ENCODE results near the gene NPPA. TPM values are rescaled to one million over a fixed set of nuclear protein-coding genes. Genes with fewer than 3 reads are reported as not detected.

NPPA gene
- polyA plus RNA-seq, 1 experiment = not detected

DNA sequence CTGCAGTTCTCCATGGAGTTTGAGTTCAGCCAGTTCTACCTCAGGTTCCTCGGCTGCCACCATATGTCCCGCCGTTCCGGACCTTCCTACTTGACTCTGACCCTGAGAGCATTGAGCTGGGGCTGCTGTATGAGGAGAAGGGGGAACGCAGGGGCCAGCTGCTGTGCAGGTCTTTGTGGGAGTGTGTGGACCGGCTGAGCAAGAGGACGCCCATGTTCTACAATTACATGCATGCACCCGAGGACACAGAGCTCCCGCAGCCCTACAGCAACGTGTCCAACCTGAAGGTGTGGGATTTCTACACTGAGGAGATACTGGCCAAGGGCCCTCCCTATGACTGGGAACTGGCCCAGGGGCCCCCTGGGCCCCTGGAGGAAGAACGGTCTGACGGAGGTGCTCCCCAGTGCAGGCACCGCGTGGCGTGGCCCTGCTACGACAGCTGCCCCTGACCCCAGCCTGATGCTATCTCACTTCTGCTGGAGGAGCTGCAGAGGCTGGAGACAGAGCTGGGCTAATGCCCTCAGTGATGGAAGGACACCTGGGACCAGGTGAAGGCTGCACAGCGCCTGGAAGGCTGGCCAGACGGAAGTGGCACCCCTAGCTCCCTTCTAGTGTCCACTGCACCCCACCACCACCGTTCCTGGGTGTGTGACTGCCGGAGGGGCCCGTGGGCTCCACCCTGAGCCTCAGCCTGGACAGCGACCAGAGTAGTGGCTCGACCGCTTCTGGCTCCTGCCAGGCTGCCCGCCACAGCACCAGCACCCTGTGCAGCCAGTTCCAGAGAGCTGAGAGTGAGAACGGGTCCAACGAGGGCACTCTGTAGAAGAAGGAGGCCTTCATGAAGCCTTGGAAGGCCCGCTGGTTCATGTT, 32.0 kb upstream of the NPPA start:
- CTCF ChIA-PET = no interaction called here
- POLR2A ChIA-PET = interaction anchor here (0.7 kb wide), 1 partner anchor 16 kb away, joined by 3 read pairs; no protein-coding TSS in a partner anchor
- no peak overlapping the region for H3K4me3 ChIP-seq (ENCODE audit: low read depth, low read length)
- no peak for DNase-seq (ENCODE audit: low read depth, low spot score)
- TF ChIP-seq, protein P1, sequence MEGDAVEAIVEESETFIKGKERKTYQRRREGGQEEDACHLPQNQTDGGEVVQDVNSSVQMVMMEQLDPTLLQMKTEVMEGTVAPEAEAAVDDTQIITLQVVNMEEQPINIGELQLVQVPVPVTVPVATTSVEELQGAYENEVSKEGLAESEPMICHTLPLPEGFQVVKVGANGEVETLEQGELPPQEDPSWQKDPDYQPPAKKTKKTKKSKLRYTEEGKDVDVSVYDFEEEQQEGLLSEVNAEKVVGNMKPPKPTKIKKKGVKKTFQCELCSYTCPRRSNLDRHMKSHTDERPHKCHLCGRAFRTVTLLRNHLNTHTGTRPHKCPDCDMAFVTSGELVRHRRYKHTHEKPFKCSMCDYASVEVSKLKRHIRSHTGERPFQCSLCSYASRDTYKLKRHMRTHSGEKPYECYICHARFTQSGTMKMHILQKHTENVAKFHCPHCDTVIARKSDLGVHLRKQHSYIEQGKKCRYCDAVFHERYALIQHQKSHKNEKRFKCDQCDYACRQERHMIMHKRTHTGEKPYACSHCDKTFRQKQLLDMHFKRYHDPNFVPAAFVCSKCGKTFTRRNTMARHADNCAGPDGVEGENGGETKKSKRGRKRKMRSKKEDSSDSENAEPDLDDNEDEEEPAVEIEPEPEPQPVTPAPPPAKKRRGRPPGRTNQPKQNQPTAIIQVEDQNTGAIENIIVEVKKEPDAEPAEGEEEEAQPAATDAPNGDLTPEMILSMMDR (IDR thresholded peaks at IDR 0.05; ENCODE audit: low read depth, low read length) = no peak
- H3K9me3 ChIP-seq (ENCODE audit: control insufficient read depth, insufficient read depth, low read length) = peaks cover 4% of the 10 kb centered on the region; the same call in 1 of the 2 replicates
- peaks cover 64% of the 10 kb centered on the region for H3K27me3 ChIP-seq (ENCODE audit: control insufficient read depth, insufficient read depth, low read length)
- H3K27ac ChIP-seq (ENCODE audit: low read depth, low read length) = no peak overlapping the region

DNA sequence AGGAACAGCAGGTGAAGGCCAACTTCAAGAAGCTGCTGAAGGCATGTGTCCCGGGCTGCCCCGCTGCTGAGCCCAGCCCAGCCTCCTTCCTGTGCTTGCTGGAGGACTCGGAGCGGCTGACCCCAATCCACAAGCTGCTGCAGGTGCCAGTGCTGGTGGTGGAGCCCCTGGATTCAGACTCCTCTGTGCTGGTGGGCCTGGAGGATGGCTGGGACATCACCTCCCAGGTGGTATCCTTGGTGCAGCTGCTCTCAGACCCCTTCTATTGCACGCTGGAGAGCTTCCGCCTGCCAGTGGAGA, 31.3 kb upstream of the NPPA start:
- no peak overlapping the region for H3K4me3 ChIP-seq (ENCODE audit: low read depth, low read length)
- peaks cover 64% of the 10 kb centered on the region for H3K27me3 ChIP-seq (ENCODE audit: control insufficient read depth, insufficient read depth, low read length)
- POLR2A ChIA-PET = no interaction called here
- CTCF ChIA-PET = no interaction called here
- no peak for DNase-seq (ENCODE audit: low read depth, low spot score)
- H3K9me3 ChIP-seq (ENCODE audit: control insufficient read depth, insufficient read depth, low read length) = peaks cover 4% of the 10 kb centered on the region; the same call in 1 of the 2 replicates
- TF ChIP-seq, protein P1 (IDR thresholded peaks at IDR 0.05; ENCODE audit: low read depth, low read length) = no peak
- no peak overlapping the region for H3K27ac ChIP-seq (ENCODE audit: low read depth, low read length)

DNA sequence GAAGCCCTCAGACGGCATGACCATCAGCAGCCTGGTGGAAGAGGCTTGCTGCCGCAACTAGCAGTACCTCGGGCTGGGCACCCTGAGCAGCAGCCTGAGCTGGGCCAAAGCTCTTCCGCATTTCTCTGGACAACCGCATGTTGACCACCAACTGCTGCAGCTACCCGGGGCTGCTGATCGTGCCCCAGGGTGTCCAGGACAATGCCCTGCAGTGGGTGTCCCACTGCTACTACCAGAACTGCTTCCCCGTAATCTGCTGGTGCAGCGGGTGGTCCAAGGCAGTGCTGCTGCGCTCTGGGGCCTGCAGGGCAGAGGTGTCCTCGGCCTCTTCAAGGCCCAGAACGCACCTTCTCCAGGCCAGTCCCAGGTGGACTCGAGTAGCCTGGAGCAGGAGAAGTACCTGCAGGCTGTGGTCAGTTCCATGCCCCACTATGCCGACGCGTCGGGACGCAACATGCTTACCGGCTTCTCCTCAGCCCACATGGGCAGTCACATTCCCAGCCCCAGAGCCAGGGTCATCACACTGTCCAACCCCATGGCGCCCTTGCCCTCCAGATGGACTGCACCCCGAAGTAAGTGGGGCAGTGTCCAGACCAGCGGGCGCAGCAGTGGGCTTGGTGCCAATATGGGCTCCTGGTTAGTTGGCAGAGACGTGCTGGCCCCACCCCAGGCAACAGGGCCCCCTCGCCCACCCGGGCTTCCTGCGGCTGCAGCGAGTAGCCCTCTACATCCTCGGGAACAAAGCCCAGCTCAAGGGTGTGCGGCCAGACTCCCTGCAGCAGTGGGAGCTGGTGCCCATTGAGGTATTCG, 30.7 kb upstream of the NPPA start:
- TF ChIP-seq, protein P1 (IDR thresholded peaks at IDR 0.05; ENCODE audit: low read depth, low read length) = no peak
- ChIA-PET POLR2A (interaction anchor here (0.6 to 0.7 kb wide), 2 partner anchors 13 to 376 kb away, joined by 3 to 6 read pairs; no protein-coding TSS in a partner anchor), CTCF (no interaction called here)
- peaks cover 61% of the 10 kb centered on the region for H3K27me3 ChIP-seq (ENCODE audit: control insufficient read depth, insufficient read depth, low read length)
- H3K9me3 ChIP-seq (ENCODE audit: control insufficient read depth, insufficient read depth, low read length) = peaks cover 4% of the 10 kb centered on the region; the same call in 1 of the 2 replicates
- no peak for DNase-seq (ENCODE audit: low read depth, low spot score)
- H3K27ac ChIP-seq (ENCODE audit: low read depth, low read length) = no peak overlapping the region
- no peak overlapping the region for H3K4me3 ChIP-seq (ENCODE audit: low read depth, low read length)

DNA sequence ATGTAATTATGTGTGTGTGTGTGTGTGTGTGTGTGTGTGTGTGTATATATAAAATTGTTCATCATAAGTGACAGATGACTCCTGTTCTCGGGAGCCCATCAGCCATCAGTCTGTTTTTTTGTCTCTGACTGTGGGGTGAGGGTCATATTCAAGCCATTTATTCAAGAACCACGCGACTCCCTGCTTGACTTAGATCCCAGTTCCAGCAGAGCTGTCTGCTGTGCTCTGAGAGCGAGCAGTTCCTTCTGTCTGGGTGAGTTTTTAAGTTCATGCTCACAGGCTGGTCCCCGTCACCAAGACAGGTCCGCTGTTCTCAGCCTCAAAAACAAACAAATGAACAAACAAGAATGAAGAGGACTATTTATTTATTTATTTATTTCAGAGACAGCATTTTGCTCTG, 29.5 kb upstream of the NPPA start:
- Histone ChIP-seq H3K9me3 (ENCODE audit: control insufficient read depth, insufficient read depth, low read length) (peaks cover 3% of the 10 kb centered on the region; the same call in 1 of the 2 replicates), H3K27me3 (ENCODE audit: control insufficient read depth, insufficient read depth, low read length) (peaks cover 56% of the 10 kb centered on the region), H3K27ac (ENCODE audit: low read depth, low read length) (no peak overlapping the region), H3K4me3 (ENCODE audit: low read depth, low read length) (no peak overlapping the region)
- TF ChIP-seq, protein P1 (IDR thresholded peaks at IDR 0.05; ENCODE audit: low read depth, low read length) = no peak
- no peak for DNase-seq (ENCODE audit: low read depth, low spot score)
- POLR2A ChIA-PET = no interaction called here
- CTCF ChIA-PET = no interaction called here

DNA sequence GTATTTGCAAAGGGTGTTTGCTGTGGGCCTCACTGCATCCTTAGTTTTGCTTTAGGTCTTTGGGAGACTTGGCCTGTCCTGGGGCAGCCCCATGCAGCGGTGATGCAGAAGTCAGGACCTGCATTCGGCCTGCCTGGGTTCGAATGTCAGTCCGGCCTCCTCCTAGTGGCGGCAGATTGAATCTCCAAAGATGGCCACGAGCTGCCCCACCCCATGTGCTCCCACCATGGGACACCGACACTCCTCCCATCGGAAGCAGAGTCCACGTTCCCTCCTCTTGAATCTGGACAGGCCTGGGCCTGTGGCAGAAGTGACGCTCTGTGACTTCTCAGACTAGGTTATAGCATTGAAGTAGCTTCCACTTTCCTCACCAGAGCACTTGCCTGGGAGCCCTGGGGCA, 27.5 kb upstream of the NPPA start:
- CTCF ChIA-PET = no interaction called here
- H3K4me3 ChIP-seq (ENCODE audit: low read depth, low read length) = no peak overlapping the region

More for the DNA sequence above, 27.5 kb upstream of the NPPA start:
- no peak for DNase-seq (ENCODE audit: low read depth, low spot score)
- H3K27me3 ChIP-seq (ENCODE audit: control insufficient read depth, insufficient read depth, low read length) = peaks cover 49% of the 10 kb centered on the region
- H3K9me3 ChIP-seq (ENCODE audit: control insufficient read depth, insufficient read depth, low read length) = no peaks in the 10 kb centered on the region; the same call in 1 of the 2 replicates
- TF ChIP-seq, protein P1 (IDR thresholded peaks at IDR 0.05; ENCODE audit: low read depth, low read length) = no peak
- POLR2A ChIA-PET = no interaction called here
- no peak overlapping the region for H3K27ac ChIP-seq (ENCODE audit: low read depth, low read length)

All from AG04450 (cell line).